Endothelial cell of umbilical vein (primary cell): ENCODE measurements around the gene ERCC2. TPM values are rescaled to one million over a fixed set of nuclear protein-coding genes. Genes with fewer than 3 reads are reported as not detected.
"Not testable (repeated sequence)": the region's sequence is repeated elsewhere in the genome, so short reads cannot be mapped to it uniquely, and the experiment has no call there.

Source experiments
- BruUV-seq: library from RNA; stranded (reverse); fragments of 400-500 nt; replicated peaks from 2 replicates; lab custom pipeline; 2021; lab: Mats Ljungman, UMichigan
- CTCF ChIA-PET: fragments of 300-600, 350-600 bp; sonication (Branson Sonifier 250); formaldehyde crosslinking; loops from one replicate; lab custom pipeline; 2021; ENCODE audit warnings: antibody characterized with exemption, inconsistent platforms; lab: Charles Lee
- POLR2A ChIA-PET: fragments of 300-600, 350-600 bp; sonication (Branson Sonifier 250); formaldehyde crosslinking; loops from one replicate; lab custom pipeline; 2021; ENCODE audit warnings: antibody characterized with exemption, inconsistent platforms; lab: Charles Lee
- DNase-seq: peaks from one replicate; pipeline ENCODE4 v3.0.0-alpha.2; 2011; ENCODE audit warnings: low read depth, low spot score
- FAIRE-seq: peaks from 2 replicates; lab custom pipeline; 2011; peaks lifted over from hg19 to GRCh38; lab: Jason Lieb, UNC
- H2AFZ ChIP-seq: 2 replicates; pipeline ENCODE4 v1.6.0; 2012; ENCODE audit warnings: low read depth, low read length, control low read depth, inconsistent platforms
- H3K27ac ChIP-seq: 2 replicates; pipeline ENCODE4 v1.5.1; 2011; ENCODE audit warnings: low read depth, mild to moderate bottlenecking, control low read depth, low read length, moderate library complexity; ENCODE audit not compliant: insufficient read depth
- H3K27me3 ChIP-seq, 2 experiments: 2 replicates each; pipeline versions ENCODE4 v1.6.0 to v1.6.1; 2011; ENCODE audit warnings: low read length in 2 of 2, mixed read lengths in 1 of 2; ENCODE audit not compliant: control insufficient read depth in 2 of 2, insufficient read depth in 2 of 2
- H3K36me3 ChIP-seq, 2 experiments: 2 replicates in 1 of 2; 3 replicates in 1 of 2; pipeline ENCODE4 v1.5.1; 2011; ENCODE audit warnings: low read length in 2 of 2, mild to moderate bottlenecking in 1 of 2, moderate library complexity in 1 of 2; ENCODE audit not compliant: control insufficient read depth in 2 of 2, insufficient read depth in 2 of 2; ENCODE audit errors: extremely low read depth in 1 of 2
- H3K4me1 ChIP-seq: 3 replicates; pipeline ENCODE4 v1.5.1; 2011; ENCODE audit warnings: mild to moderate bottlenecking, low read length; ENCODE audit not compliant: control insufficient read depth, insufficient read depth; ENCODE audit errors: extremely low read depth
- H3K4me2 ChIP-seq: 2 replicates; pipeline ENCODE4 v1.6.1; 2011; ENCODE audit warnings: low read length, control low read depth, mixed read lengths; ENCODE audit not compliant: insufficient read depth
- H3K4me3 ChIP-seq, 3 experiments: fragments of 200-600 bp in 1 of 3; sonication (generic), shearing (Covaris generic) in 1 of 3; replicated peaks in 1 of 3; 2 replicates each; pipeline ENCODE4 v1.5.1; 2011 to 2016; ENCODE audit warnings: control low read depth in 3 of 3, low read length in 3 of 3, mild to moderate bottlenecking in 2 of 3, inconsistent platforms in 1 of 3, low read depth in 1 of 3, moderate library complexity in 1 of 3; ENCODE audit not compliant: insufficient read depth in 1 of 3
- H3K79me2 ChIP-seq: 2 replicates; pipeline ENCODE4 v1.6.0; 2012; ENCODE audit warnings: low read length, inconsistent platforms; ENCODE audit not compliant: control insufficient read depth, insufficient read depth
- H3K9ac ChIP-seq: replicated peaks from 2 replicates; pipeline ENCODE3; 2011; ENCODE audit warnings: low read length, control low read depth; ENCODE audit not compliant: insufficient read depth; ENCODE audit errors: extremely low read depth
- H3K9me1 ChIP-seq: replicated peaks from 3 replicates; pipeline ENCODE4 v1.6.0; 2011; ENCODE audit warnings: mild to moderate bottlenecking, low read length; ENCODE audit not compliant: control insufficient read depth, insufficient read depth; ENCODE audit errors: extremely low read depth
- H3K9me3 ChIP-seq: replicated peaks from 2 replicates; pipeline ENCODE4 v1.5.1; 2012; ENCODE audit warnings: low read length, inconsistent platforms; ENCODE audit not compliant: control insufficient read depth, insufficient read depth
- H4K20me1 ChIP-seq: replicated peaks from 2 replicates; pipeline ENCODE3; 2011; ENCODE audit warnings: mild to moderate bottlenecking, low read length; ENCODE audit not compliant: control insufficient read depth, insufficient read depth; ENCODE audit errors: extremely low read depth
- EZH2 ChIP-seq: IDR thresholded peaks from 2 replicates; pipeline ENCODE4 v1.6.1; 2012; ENCODE audit warnings: borderline replicate concordance, low read depth, mild to moderate bottlenecking, moderate library complexity, low read length, inconsistent platforms; ENCODE audit not compliant: severe bottlenecking
- FOS ChIP-seq: IDR thresholded peaks from 2 replicates; pipeline ENCODE4 v1.6.1; 2011; ENCODE audit warnings: mild to moderate bottlenecking, low read length, moderate library complexity, borderline replicate concordance; ENCODE audit not compliant: insufficient read depth
- GATA2 ChIP-seq: IDR thresholded peaks from 2 replicates; pipeline ENCODE4 v1.7.0; 2011; ENCODE audit warnings: low read depth, mild to moderate bottlenecking, moderate library complexity, mixed read lengths, low read length; ENCODE audit not compliant: insufficient read length, insufficient read depth
- JUN ChIP-seq: IDR thresholded peaks from 2 replicates; pipeline ENCODE4 v1.6.1; 2011; ENCODE audit warnings: borderline replicate concordance, low read depth; ENCODE audit not compliant: insufficient read length, insufficient read depth
- MYC ChIP-seq: IDR thresholded peaks from one replicate; pipeline ENCODE4 v1.6.1; 2011; ENCODE audit warnings: mild to moderate bottlenecking, low read depth, low read length
- POLR2A ChIP-seq: IDR thresholded peaks from 2 replicates; pipeline ENCODE4 v1.6.1; 2012; ENCODE audit warnings: low read depth, mild to moderate bottlenecking, control low read depth, low read length
- POLR2AphosphoS5 ChIP-seq: IDR thresholded peaks from 2 replicates; pipeline ENCODE4 v1.6.1; 2012; ENCODE audit warnings: low read depth, mild to moderate bottlenecking, control low read depth, low read length, moderate library complexity; ENCODE audit not compliant: insufficient read depth
- dilution Hi-C: fragments of 300-500 bp; cut with MboI; formaldehyde crosslinking; loops from one replicate; pipeline ENCODE4 v1.15.0; 2019; ENCODE audit warnings: low sequenced_read_pairs; ENCODE audit not compliant: extremely low pct_ligation_motif_present
- intact Hi-C: fragments of 100-400 bp; cut with micrococcal nuclease; formaldehyde crosslinking; loops from one replicate; pipeline ENCODE4 v1.10.0; 2022
- polyA plus RNA-seq, 4 experiments: library from polyadenylated mRNA; depleted of rRNA in 3 of 4; stranded (reverse) in 3 of 4; unstranded in 1 of 4; fragments of >200 nt; gene quantifications; 2 replicates each; pipeline versions ENCODE4 v1.2.1 to v1.2.3, GENCODE V29; 2011 to 2012; ENCODE audit warnings: missing spikeins in 1 of 4
- total RNA-seq: library from RNA; stranded (reverse); gene quantifications from 2 replicates; pipeline ENCODE4 v1.2.3, GENCODE V29; 2021
- TF ChIP-seq, protein P1 (sequence below): IDR thresholded peaks from 2 replicates; pipeline ENCODE4 v1.6.1; 2011; ENCODE audit not compliant: insufficient read depth, insufficient read length
- TF ChIP-seq, protein P2 (sequence below), 2 donors: IDR thresholded peaks; 1 replicate in 1 of 2; 2 replicates in 1 of 2; pipeline ENCODE4 v1.5.1; 2011; ENCODE audit warnings: low read length in 2 of 2, mild to moderate bottlenecking in 2 of 2, moderate library complexity in 2 of 2, control low read depth in 1 of 2, inconsistent platforms in 1 of 2, low read depth in 1 of 2; ENCODE audit not compliant: insufficient read depth in 1 of 2; ENCODE audit errors: extremely low read depth in 1 of 2

The ERCC2 gene
- total and polyA plus RNA-seq, 2 donors (not counting 3 experiments of a cell fraction or from before 2014, with no cell fraction given) = 59.9 to 61.8 TPM

GRCh38 chr19:45314708-45315245, 55.6 kb downstream of the ERCC2 start:
- Histone ChIP-seq H3K9ac (no peak overlapping the region), H4K20me1 (no peaks in the 10 kb centered on the region), H3K4me2 (no peak overlapping the region), H3K27me3 (peaks cover 2 to 6% of the 10 kb centered on the region in 2 experiments), H3K36me3 (no peaks in the 10 kb centered on the region), H3K27ac (no peak overlapping the region), H3K9me1 (no peaks in the 10 kb centered on the region), H3K9me3 (no peaks in the 10 kb centered on the region), H3K79me2 (no peaks in the 10 kb centered on the region), H3K4me3 (no peak overlapping the region), H3K4me1 (no peaks in the 10 kb centered on the region), H2AFZ (no peak overlapping the region)
- dilution Hi-C loops = no loop called here
- CTCF ChIA-PET = no interaction called here
- no peak for TF ChIP-seq GATA2
- TF ChIP-seq, protein P1, sequence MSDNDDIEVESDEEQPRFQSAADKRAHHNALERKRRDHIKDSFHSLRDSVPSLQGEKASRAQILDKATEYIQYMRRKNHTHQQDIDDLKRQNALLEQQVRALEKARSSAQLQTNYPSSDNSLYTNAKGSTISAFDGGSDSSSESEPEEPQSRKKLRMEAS = no peak
- no peak for TF ChIP-seq FOS
- no peak for TF ChIP-seq MYC
- no peak for TF ChIP-seq POLR2A
- no peak for TF ChIP-seq EZH2
- TF ChIP-seq, protein P2, sequence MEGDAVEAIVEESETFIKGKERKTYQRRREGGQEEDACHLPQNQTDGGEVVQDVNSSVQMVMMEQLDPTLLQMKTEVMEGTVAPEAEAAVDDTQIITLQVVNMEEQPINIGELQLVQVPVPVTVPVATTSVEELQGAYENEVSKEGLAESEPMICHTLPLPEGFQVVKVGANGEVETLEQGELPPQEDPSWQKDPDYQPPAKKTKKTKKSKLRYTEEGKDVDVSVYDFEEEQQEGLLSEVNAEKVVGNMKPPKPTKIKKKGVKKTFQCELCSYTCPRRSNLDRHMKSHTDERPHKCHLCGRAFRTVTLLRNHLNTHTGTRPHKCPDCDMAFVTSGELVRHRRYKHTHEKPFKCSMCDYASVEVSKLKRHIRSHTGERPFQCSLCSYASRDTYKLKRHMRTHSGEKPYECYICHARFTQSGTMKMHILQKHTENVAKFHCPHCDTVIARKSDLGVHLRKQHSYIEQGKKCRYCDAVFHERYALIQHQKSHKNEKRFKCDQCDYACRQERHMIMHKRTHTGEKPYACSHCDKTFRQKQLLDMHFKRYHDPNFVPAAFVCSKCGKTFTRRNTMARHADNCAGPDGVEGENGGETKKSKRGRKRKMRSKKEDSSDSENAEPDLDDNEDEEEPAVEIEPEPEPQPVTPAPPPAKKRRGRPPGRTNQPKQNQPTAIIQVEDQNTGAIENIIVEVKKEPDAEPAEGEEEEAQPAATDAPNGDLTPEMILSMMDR (IDR thresholded peaks at IDR 0.05; ENCODE audit: extremely low read depth in 1 of 2, insufficient read depth in 1 of 2, low read depth in 1 of 2, low read length in 2 of 2) = no peak
- no peak for TF ChIP-seq JUN
- TF ChIP-seq POLR2AphosphoS5 = no peak
- intact Hi-C loops = no loop called here
- DNase-seq (no peak), FAIRE-seq (no peak)
- POLR2A ChIA-PET = no interaction called here
- BruUV-seq = no TSS peak

GRCh38 chr19:45312285-45312684, 58.1 kb downstream of the ERCC2 start:
- intact Hi-C loops, H3K9me1 ChIP-seq, DNase-seq, FAIRE-seq, H3K79me2 ChIP-seq, H3K4me3 ChIP-seq, H3K36me3 ChIP-seq, H3K4me1 ChIP-seq, CTCF ChIA-PET, POLR2A ChIA-PET, H3K27me3 ChIP-seq, H4K20me1 ChIP-seq, H3K4me2 ChIP-seq, dilution Hi-C loops, H2AFZ ChIP-seq, H3K9ac ChIP-seq, H3K27ac ChIP-seq, BruUV-seq, H3K9me3 ChIP-seq: not testable (repeated sequence)
